Central memory CD8-positive, alpha-beta T cell (primary cell): Measurements from ENCODE around the gene TIMELESS.

Experiments used
- ATAC-seq: fragments of 150-1000 bp; cut with Tn5 transposase; replicated peaks from 2 replicates; pipeline ENCODE4 v1.10.0; 2022; ENCODE audit warnings: mild to moderate bottlenecking, moderate FRiP score, moderate number of reproducible peaks; ENCODE audit not compliant: poor library complexity, severe bottlenecking; ENCODE audit errors: extremely low read depth
- DNase-seq, 2 donors: peaks; one replicate each; pipeline ENCODE4 v3.0.0; 2021; ENCODE audit warnings: low spot score in 2 of 2
- H3K27ac Mint-ChIP-seq: one replicate; pipeline ENCODE4 v1.8.0; 2022; ENCODE audit warnings: low read depth, mild to moderate bottlenecking, moderate library complexity, mixed read lengths
- H3K27me3 Mint-ChIP-seq: one replicate; pipeline ENCODE4 v1.8.0; 2022; ENCODE audit warnings: mixed read lengths
- H3K36me3 Mint-ChIP-seq: one replicate; pipeline ENCODE4 v1.8.0; 2022; ENCODE audit warnings: mild to moderate bottlenecking, moderate library complexity, mixed read lengths; ENCODE audit not compliant: insufficient read depth
- H3K4me1 Mint-ChIP-seq: one replicate; pipeline ENCODE4 v1.8.0; 2022; ENCODE audit warnings: mixed read lengths
- H3K4me3 Mint-ChIP-seq: one replicate; pipeline ENCODE4 v1.8.0; 2022; ENCODE audit warnings: mild to moderate bottlenecking, moderate library complexity, mixed read lengths
- H3K9me3 Mint-ChIP-seq: one replicate; pipeline ENCODE4 v1.8.0; 2022; ENCODE audit warnings: mixed read lengths

Gene TIMELESS

GRCh38 chr12:56385873-56386272, 63.4 kb downstream of the TIMELESS start:
- H3K4me1 Mint-ChIP-seq: no peaks in the 10 kb centered on the region
- H3K9me3 Mint-ChIP-seq: no peaks in the 10 kb centered on the region
- ATAC-seq (no peak), DNase-seq (no peak)
- peaks cover 2% of the 10 kb centered on the region for H3K36me3 Mint-ChIP-seq
- H3K4me3 Mint-ChIP-seq: no peak overlapping the region
- no peak overlapping the region for H3K27ac Mint-ChIP-seq
- no peaks in the 10 kb centered on the region for H3K27me3 Mint-ChIP-seq

GRCh38 chr12:56382611-56383010, 66.6 kb downstream of the TIMELESS start:
- Mint-ChIP-seq H3K4me1 (no peaks in the 10 kb centered on the region), H3K9me3 (no peaks in the 10 kb centered on the region)
- no peak for ATAC-seq

GRCh38 chr12:56377989-56378316, 71.3 kb downstream of the TIMELESS start:
- Mint-ChIP-seq H3K27me3 (no peaks in the 10 kb centered on the region), H3K4me1 (no peaks in the 10 kb centered on the region), H3K4me3 (no peak overlapping the region), H3K27ac (no peak overlapping the region), H3K36me3 (no peaks in the 10 kb centered on the region), H3K9me3 (no peaks in the 10 kb centered on the region)
- no peak for ATAC-seq
- no peak for DNase-seq

More at GRCh38 chr12:56382611-56383010, 66.6 kb downstream of the TIMELESS start:
- peaks cover 2% of the 10 kb centered on the region for H3K36me3 Mint-ChIP-seq
- no peak for DNase-seq
- H3K27ac Mint-ChIP-seq: no peak overlapping the region
- no peaks in the 10 kb centered on the region for H3K27me3 Mint-ChIP-seq
- H3K4me3 Mint-ChIP-seq: no peak overlapping the region

- no peaks in the 10 kb centered on the region for H3K4me1 Mint-ChIP-seq
- no peak for ATAC-seq
- no peak overlapping the region for H3K4me3 Mint-ChIP-seq
- H3K36me3 Mint-ChIP-seq: no peaks in the 10 kb centered on the region
- H3K27me3 Mint-ChIP-seq: no peaks in the 10 kb centered on the region
- H3K27ac Mint-ChIP-seq: no peak overlapping the region
- no peaks in the 10 kb centered on the region for H3K9me3 Mint-ChIP-seq
- no peak for DNase-seq
Measured at GRCh38 chr12:56377310-56377988, 71.8 kb downstream of the TIMELESS start.

- H3K4me1 Mint-ChIP-seq: no peaks in the 10 kb centered on the region
- H3K4me3 Mint-ChIP-seq: no peak overlapping the region
- no peaks in the 10 kb centered on the region for H3K9me3 Mint-ChIP-seq
- no peak overlapping the region for H3K27ac Mint-ChIP-seq
- no peak for DNase-seq
- peaks cover 1% of the 10 kb centered on the region for H3K36me3 Mint-ChIP-seq
- no peak for ATAC-seq
- H3K27me3 Mint-ChIP-seq: no peaks in the 10 kb centered on the region
Measured at GRCh38 chr12:56375598-56376434, 73.4 kb downstream of the TIMELESS start.

GRCh38 chr12:56374726-56375597, 74.3 kb downstream of the TIMELESS start:
- Mint-ChIP-seq H3K9me3 (no peaks in the 10 kb centered on the region), H3K4me1 (no peaks in the 10 kb centered on the region), H3K27ac (no peak overlapping the region), H3K27me3 (no peaks in the 10 kb centered on the region), H3K36me3 (peaks cover 1% of the 10 kb centered on the region), H3K4me3 (no peak overlapping the region)
- ATAC-seq (no peak), DNase-seq (no peak)

- DNase-seq: no peak
- Mint-ChIP-seq H3K36me3 (peaks cover 1% of the 10 kb centered on the region), H3K4me3 (no peak overlapping the region), H3K4me1 (no peaks in the 10 kb centered on the region), H3K27ac (no peak overlapping the region), H3K9me3 (no peaks in the 10 kb centered on the region), H3K27me3 (no peaks in the 10 kb centered on the region)
- no peak for ATAC-seq
Measured at GRCh38 chr12:56373515-56373914, 75.7 kb downstream of the TIMELESS start.

- no peak overlapping the region for H3K4me3 Mint-ChIP-seq
- no peaks in the 10 kb centered on the region for H3K4me1 Mint-ChIP-seq
- no peak for ATAC-seq
- H3K27ac Mint-ChIP-seq: no peak overlapping the region
- no peaks in the 10 kb centered on the region for H3K27me3 Mint-ChIP-seq
- H3K9me3 Mint-ChIP-seq: no peaks in the 10 kb centered on the region
- DNase-seq: no peak
- H3K36me3 Mint-ChIP-seq: peaks cover 1% of the 10 kb centered on the region
Measured at GRCh38 chr12:56366948-56367347, 82.3 kb downstream of the TIMELESS start.
